ENCODE data around the gene HLCS.

The HLCS gene

GRCh38 chr21:36968976-36969375 lies 2.5 kb upstream of the HLCS start:
- Histone ChIP-seq H2AFZ (ENCODE audit: low read length) (no peak overlapping the region), H3K4me2 (ENCODE audit: low read depth, low read length, poor library complexity, severe bottlenecking) (no peak overlapping the region), H3K4me3 (ENCODE audit: low read length, poor library complexity, severe bottlenecking) (no peak overlapping the region), H3K4me1 (ENCODE audit: insufficient read depth, low read length, poor library complexity, severe bottlenecking) (peaks cover 25% of the 10 kb centered on the region), H3K9ac (ENCODE audit: low read depth, low read length, poor library complexity, severe bottlenecking) (no peak overlapping the region), H3K9me3 (ENCODE audit: insufficient read depth, low read depth, low read length) (no peaks in the 10 kb centered on the region), H3K79me2 (ENCODE audit: insufficient read depth, low read length) (peaks cover 18% of the 10 kb centered on the region; the same call in 1 of the 2 replicates), H3F3A (ENCODE audit: low read depth) (peaks cover 6% of the 10 kb centered on the region), H4K20me1 (ENCODE audit: insufficient read depth, low read length, poor library complexity, severe bottlenecking) (no peaks in the 10 kb centered on the region), H3K36me3 (ENCODE audit: insufficient read depth, low read length) (no peaks in the 10 kb centered on the region), H3K27me3 (ENCODE audit: insufficient read depth, low read length, poor library complexity, severe bottlenecking) (no peaks in the 10 kb centered on the region), H3K9me2 (replicated peaks; ENCODE audit: low read depth, low read length) (no peaks in the 10 kb centered on the region)
- TF ChIP-seq CTCF (conservative IDR thresholded peaks at IDR 0.05; ENCODE audit: low read length) (no peak), EZH2phosphoT487 (IDR thresholded peaks at IDR 0.05; ENCODE audit: borderline replicate concordance) (no peak)

GRCh38 chr21:36968414-36968813 lies 1.9 kb upstream of the HLCS start:
- H4K20me1 ChIP-seq (ENCODE audit: insufficient read depth, low read length, poor library complexity, severe bottlenecking) = no peaks in the 10 kb centered on the region

GRCh38 chr21:36966821-36967768 lies 626 bp upstream of the HLCS start:
- peak overlapping the region; percentile 67 for H3K9ac ChIP-seq (ENCODE audit: low read depth, low read length, poor library complexity, severe bottlenecking)
- peaks cover 6% of the 10 kb centered on the region for H3F3A ChIP-seq (ENCODE audit: low read depth)
- H3K36me3 ChIP-seq (ENCODE audit: insufficient read depth, low read length) = no peaks in the 10 kb centered on the region
- peak overlapping the region; percentile 78 for H3K4me3 ChIP-seq (ENCODE audit: low read length, poor library complexity, severe bottlenecking)
- H3K4me2 ChIP-seq (ENCODE audit: low read depth, low read length, poor library complexity, severe bottlenecking) = peak overlapping the region; percentile 70
- TF ChIP-seq CTCF (conservative IDR thresholded peaks at IDR 0.05; ENCODE audit: low read length) (no peak), EZH2phosphoT487 (IDR thresholded peaks at IDR 0.05; ENCODE audit: borderline replicate concordance) (no peak)
- H4K20me1 ChIP-seq (ENCODE audit: insufficient read depth, low read length, poor library complexity, severe bottlenecking) = no peaks in the 10 kb centered on the region
- no peaks in the 10 kb centered on the region for H3K9me3 ChIP-seq (ENCODE audit: insufficient read depth, low read depth, low read length)
- H3K4me1 ChIP-seq (ENCODE audit: insufficient read depth, low read length, poor library complexity, severe bottlenecking) = peaks cover 25% of the 10 kb centered on the region
- H3K27me3 ChIP-seq (ENCODE audit: insufficient read depth, low read length, poor library complexity, severe bottlenecking) = no peaks in the 10 kb centered on the region
- H3K9me2 ChIP-seq (replicated peaks; ENCODE audit: low read depth, low read length) = no peaks in the 10 kb centered on the region
- peaks cover 18% of the 10 kb centered on the region; the same call in 1 of the 2 replicates for H3K79me2 ChIP-seq (ENCODE audit: insufficient read depth, low read length)
- peak overlapping the region; percentile 76 for H2AFZ ChIP-seq (ENCODE audit: low read length)

More at GRCh38 chr21:36968414-36968813, 1.9 kb upstream of the HLCS start:
- no peak overlapping the region for H3K4me3 ChIP-seq (ENCODE audit: low read length, poor library complexity, severe bottlenecking)
- H3K4me2 ChIP-seq (ENCODE audit: low read depth, low read length, poor library complexity, severe bottlenecking) = no peak overlapping the region
- TF ChIP-seq CTCF (conservative IDR thresholded peaks at IDR 0.05; ENCODE audit: low read length) = no peak
- TF ChIP-seq EZH2phosphoT487 (IDR thresholded peaks at IDR 0.05; ENCODE audit: borderline replicate concordance) = no peak
- no peaks in the 10 kb centered on the region for H3K9me3 ChIP-seq (ENCODE audit: insufficient read depth, low read depth, low read length)
- H3K9me2 ChIP-seq (replicated peaks; ENCODE audit: low read depth, low read length) = no peaks in the 10 kb centered on the region
- no peaks in the 10 kb centered on the region for H3K27me3 ChIP-seq (ENCODE audit: insufficient read depth, low read length, poor library complexity, severe bottlenecking)
- no peak overlapping the region for H3K9ac ChIP-seq (ENCODE audit: low read depth, low read length, poor library complexity, severe bottlenecking)
- H3K4me1 ChIP-seq (ENCODE audit: insufficient read depth, low read length, poor library complexity, severe bottlenecking) = peaks cover 25% of the 10 kb centered on the region
- H3K36me3 ChIP-seq (ENCODE audit: insufficient read depth, low read length) = no peaks in the 10 kb centered on the region
- no peak overlapping the region for H2AFZ ChIP-seq (ENCODE audit: low read length)
- H3K79me2 ChIP-seq (ENCODE audit: insufficient read depth, low read length) = peaks cover 18% of the 10 kb centered on the region; the same call in 1 of the 2 replicates
- H3F3A ChIP-seq (ENCODE audit: low read depth) = peaks cover 6% of the 10 kb centered on the region

All from Loucy (cell line).